Thyroid gland (tissue), 4 donors: Measurements from ENCODE around the gene OXTR.

Source experiments
- POLR2A ChIP-seq, 2 donors: fragments of 450-650 bp; IDR thresholded peaks; one replicate each; pipeline ENCODE4 v1.6.1; 2017; ENCODE audit warnings: antibody characterized with exemption in 2 of 2, mild to moderate bottlenecking in 2 of 2, moderate library complexity in 1 of 2
- TF ChIP-seq, protein P1 (sequence below), 6 experiments: fragments of 200-600 bp in 3 of 6; fragments of 450-650 bp in 3 of 6; sonication (generic) in 3 of 6; IDR thresholded peaks; one replicate each; pipeline ENCODE4 v1.5.1; 2016 to 2019; ENCODE audit warnings: antibody characterized with exemption in 6 of 6, mild to moderate bottlenecking in 2 of 6, inconsistent platforms in 1 of 6, moderate library complexity in 1 of 6

DNA sequence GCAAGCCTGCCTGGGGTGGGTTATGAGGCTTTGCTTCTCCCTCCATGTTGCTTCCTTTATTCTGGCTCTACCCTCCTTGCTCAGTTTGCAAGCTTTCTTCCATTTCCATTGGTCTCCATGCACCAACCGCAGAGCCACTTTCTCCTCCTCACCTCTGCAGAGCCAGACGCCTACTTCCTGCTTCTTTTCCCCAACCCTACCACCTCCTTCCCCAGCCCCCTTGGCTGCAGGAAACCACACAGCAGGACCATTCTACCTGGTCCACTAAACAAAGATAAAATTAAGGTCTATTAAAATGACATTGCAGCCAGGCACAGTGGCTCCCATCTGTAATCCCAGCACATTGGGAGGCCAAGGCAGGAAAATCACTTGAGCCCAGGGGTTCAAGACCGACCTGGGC is 45.8 kb downstream of the OXTR start:
- TF ChIP-seq, protein P1, sequence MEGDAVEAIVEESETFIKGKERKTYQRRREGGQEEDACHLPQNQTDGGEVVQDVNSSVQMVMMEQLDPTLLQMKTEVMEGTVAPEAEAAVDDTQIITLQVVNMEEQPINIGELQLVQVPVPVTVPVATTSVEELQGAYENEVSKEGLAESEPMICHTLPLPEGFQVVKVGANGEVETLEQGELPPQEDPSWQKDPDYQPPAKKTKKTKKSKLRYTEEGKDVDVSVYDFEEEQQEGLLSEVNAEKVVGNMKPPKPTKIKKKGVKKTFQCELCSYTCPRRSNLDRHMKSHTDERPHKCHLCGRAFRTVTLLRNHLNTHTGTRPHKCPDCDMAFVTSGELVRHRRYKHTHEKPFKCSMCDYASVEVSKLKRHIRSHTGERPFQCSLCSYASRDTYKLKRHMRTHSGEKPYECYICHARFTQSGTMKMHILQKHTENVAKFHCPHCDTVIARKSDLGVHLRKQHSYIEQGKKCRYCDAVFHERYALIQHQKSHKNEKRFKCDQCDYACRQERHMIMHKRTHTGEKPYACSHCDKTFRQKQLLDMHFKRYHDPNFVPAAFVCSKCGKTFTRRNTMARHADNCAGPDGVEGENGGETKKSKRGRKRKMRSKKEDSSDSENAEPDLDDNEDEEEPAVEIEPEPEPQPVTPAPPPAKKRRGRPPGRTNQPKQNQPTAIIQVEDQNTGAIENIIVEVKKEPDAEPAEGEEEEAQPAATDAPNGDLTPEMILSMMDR (IDR thresholded peaks at IDR 0.05), result no peak
- TF ChIP-seq POLR2A (IDR thresholded peaks at IDR 0.05), result no peak
